Measurements from ENCODE around the gene C11orf68. TPM values are rescaled to one million over a fixed set of nuclear protein-coding genes. Genes with fewer than 3 reads are reported as not detected.

C11orf68 gene
- total and polyA plus RNA-seq, 9 of the 15 experiments (the other 6 are each of a cell fraction or from before 2014, with no cell fraction given) = 3.6 to 35.9 (median 12.8) TPM

DNA sequence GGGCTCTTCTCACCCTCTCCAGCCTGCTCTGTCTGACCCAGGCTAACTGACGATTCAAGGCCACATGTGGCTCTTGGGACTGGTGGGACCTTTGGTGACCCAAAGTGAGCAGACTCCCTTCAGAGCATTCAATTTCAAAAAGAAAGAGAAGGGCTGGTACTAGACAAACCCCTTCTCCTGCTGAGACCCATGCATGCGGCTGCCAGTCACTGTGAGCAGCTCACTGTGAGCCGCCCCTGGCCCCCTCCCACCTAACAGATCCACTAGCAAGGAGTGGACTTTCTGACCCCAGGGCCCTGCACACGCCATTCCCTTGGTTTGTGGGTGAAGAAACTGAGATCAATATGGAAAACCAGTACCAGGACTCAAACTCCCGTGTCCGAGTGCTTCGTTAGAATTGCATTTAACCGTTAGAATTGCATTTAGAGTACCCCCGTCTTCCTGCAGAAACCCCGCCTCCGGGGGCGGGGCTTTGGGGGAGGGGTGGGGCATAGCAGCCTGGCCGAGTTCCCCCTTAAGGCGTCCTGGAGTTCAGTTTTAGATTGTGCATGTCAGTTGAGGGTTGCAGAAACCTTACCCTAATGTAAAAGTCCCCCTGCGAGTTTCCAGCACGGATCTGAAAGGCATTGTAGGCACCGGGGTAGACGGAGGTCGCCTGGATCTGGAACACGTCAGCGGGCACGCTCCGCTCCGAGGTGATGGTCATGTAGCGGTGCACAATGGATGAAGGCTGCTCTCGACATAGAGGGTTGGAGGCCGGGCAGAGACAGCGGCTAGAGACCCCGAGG lies 51.4 kb downstream of the C11orf68 start:
- peaks cover 6% of the 10 kb centered on the region; the same call in 1 of the 3 replicates for H3K79me2 ChIP-seq (ENCODE audit: control insufficient read depth, insufficient read depth, low read length)
- H3K9me3 ChIP-seq (replicated peaks; ENCODE audit: control insufficient read depth, insufficient read depth, low read depth, low read length) = no peaks in the 10 kb centered on the region
- H3K4me3 ChIP-seq = no peak overlapping the region
- ChIA-PET POLR2A (interaction anchor here (0.8 to 8.2 kb wide), 4 partner anchors 8 to 45 kb away, joined by 3 to 151 read pairs (median 76); partner anchors contain the start of genes CCDC85B, CFL1, CTSW and FIBP), CTCF (ENCODE audit: low intra/inter-chr PET ratio) (no interaction called here)
- H3K27me3 ChIP-seq (ENCODE audit: control insufficient read depth in 2 of 2, insufficient read depth in 2 of 2, low read length in 2 of 2) = no peaks in the 10 kb centered on the region
- BruUV-seq (replicated peaks) = no TSS peak
- H4K20me1 ChIP-seq (replicated peaks; ENCODE audit: control insufficient read depth, insufficient read depth, low read length) = no peaks in the 10 kb centered on the region
- H3K4me1 ChIP-seq (replicated peaks in 1 of 2; ENCODE audit: control insufficient read depth in 2 of 2, insufficient read depth in 2 of 2, low read length in 2 of 2) = peaks cover 18 to 77% of the 10 kb centered on the region in 2 experiments; a peak in 4 of 5 replicates
- H3K9me1 ChIP-seq (ENCODE audit: control insufficient read depth, insufficient read depth, low read length) = no peaks in the 10 kb centered on the region
- in situ Hi-C loops (cut with MboI) = no loop called here
- H3K27ac ChIP-seq (ENCODE audit: extremely low read depth, low read depth, low read length) = peak overlapping the region; percentile 65; the same call in 2 of the 3 replicates
- no peak overlapping the region for H2AFZ ChIP-seq (ENCODE audit: low read depth, low read length)
- peak; percentile 78 for FAIRE-seq
- ATAC-seq = peak; percentile 73
- intact Hi-C loops (cut with micrococcal nuclease) = no loop called here
- 46% methylated on average over 28 of the region's 29 CpGs for WGBS (ENCODE audit: insufficient coverage, low coverage, missing lambda C conversion rate)
- DNase-seq (ENCODE audit: extremely low read depth in 1 of 4, low spot score in 3 of 4) = peak in 3 of 4 experiments; percentile 51 to 68 (median 60)
- peak overlapping the region in 1 of 2 experiments; percentile 83; a peak in 3 of 4 replicates for H3K9ac ChIP-seq (ENCODE audit: insufficient read depth in 1 of 2, low read depth in 2 of 2, low read length in 2 of 2)
- peak overlapping the region; percentile 49; the same call in 1 of the 2 replicates for H3K4me2 ChIP-seq (ENCODE audit: insufficient read depth, low read length)
- H3K36me3 ChIP-seq (ENCODE audit: control insufficient read depth, insufficient read depth, low read length) = peaks cover 57% of the 10 kb centered on the region; the same call in 2 of the 3 replicates
- TF ChIP-seq SP1 (CRISPR knock-in tag; IDR thresholded peaks at IDR 0.05) (no peak), CEBPG (CRISPR knock-in tag; IDR thresholded peaks at IDR 0.05) (peak; percentile 48; the same call in 1 of the 2 replicates), CEBPG (tag; conservative IDR thresholded peaks at IDR 0.05 in 1 of 2, IDR thresholded peaks at IDR 0.05 in 1 of 2) (no peak), EGR1 (conservative IDR thresholded peaks at IDR 0.05) (no peak; the same call in 1 of the 2 replicates), GABPB1 (CRISPR knock-in tag; IDR thresholded peaks at IDR 0.05) (0 out of 2 replicates have a peak, but pooled peaks have one; percentile 46), GABPA (tag; conservative IDR thresholded peaks at IDR 0.05; ENCODE audit: low read depth) (no peak)
- TF ChIP-seq, protein P1, sequence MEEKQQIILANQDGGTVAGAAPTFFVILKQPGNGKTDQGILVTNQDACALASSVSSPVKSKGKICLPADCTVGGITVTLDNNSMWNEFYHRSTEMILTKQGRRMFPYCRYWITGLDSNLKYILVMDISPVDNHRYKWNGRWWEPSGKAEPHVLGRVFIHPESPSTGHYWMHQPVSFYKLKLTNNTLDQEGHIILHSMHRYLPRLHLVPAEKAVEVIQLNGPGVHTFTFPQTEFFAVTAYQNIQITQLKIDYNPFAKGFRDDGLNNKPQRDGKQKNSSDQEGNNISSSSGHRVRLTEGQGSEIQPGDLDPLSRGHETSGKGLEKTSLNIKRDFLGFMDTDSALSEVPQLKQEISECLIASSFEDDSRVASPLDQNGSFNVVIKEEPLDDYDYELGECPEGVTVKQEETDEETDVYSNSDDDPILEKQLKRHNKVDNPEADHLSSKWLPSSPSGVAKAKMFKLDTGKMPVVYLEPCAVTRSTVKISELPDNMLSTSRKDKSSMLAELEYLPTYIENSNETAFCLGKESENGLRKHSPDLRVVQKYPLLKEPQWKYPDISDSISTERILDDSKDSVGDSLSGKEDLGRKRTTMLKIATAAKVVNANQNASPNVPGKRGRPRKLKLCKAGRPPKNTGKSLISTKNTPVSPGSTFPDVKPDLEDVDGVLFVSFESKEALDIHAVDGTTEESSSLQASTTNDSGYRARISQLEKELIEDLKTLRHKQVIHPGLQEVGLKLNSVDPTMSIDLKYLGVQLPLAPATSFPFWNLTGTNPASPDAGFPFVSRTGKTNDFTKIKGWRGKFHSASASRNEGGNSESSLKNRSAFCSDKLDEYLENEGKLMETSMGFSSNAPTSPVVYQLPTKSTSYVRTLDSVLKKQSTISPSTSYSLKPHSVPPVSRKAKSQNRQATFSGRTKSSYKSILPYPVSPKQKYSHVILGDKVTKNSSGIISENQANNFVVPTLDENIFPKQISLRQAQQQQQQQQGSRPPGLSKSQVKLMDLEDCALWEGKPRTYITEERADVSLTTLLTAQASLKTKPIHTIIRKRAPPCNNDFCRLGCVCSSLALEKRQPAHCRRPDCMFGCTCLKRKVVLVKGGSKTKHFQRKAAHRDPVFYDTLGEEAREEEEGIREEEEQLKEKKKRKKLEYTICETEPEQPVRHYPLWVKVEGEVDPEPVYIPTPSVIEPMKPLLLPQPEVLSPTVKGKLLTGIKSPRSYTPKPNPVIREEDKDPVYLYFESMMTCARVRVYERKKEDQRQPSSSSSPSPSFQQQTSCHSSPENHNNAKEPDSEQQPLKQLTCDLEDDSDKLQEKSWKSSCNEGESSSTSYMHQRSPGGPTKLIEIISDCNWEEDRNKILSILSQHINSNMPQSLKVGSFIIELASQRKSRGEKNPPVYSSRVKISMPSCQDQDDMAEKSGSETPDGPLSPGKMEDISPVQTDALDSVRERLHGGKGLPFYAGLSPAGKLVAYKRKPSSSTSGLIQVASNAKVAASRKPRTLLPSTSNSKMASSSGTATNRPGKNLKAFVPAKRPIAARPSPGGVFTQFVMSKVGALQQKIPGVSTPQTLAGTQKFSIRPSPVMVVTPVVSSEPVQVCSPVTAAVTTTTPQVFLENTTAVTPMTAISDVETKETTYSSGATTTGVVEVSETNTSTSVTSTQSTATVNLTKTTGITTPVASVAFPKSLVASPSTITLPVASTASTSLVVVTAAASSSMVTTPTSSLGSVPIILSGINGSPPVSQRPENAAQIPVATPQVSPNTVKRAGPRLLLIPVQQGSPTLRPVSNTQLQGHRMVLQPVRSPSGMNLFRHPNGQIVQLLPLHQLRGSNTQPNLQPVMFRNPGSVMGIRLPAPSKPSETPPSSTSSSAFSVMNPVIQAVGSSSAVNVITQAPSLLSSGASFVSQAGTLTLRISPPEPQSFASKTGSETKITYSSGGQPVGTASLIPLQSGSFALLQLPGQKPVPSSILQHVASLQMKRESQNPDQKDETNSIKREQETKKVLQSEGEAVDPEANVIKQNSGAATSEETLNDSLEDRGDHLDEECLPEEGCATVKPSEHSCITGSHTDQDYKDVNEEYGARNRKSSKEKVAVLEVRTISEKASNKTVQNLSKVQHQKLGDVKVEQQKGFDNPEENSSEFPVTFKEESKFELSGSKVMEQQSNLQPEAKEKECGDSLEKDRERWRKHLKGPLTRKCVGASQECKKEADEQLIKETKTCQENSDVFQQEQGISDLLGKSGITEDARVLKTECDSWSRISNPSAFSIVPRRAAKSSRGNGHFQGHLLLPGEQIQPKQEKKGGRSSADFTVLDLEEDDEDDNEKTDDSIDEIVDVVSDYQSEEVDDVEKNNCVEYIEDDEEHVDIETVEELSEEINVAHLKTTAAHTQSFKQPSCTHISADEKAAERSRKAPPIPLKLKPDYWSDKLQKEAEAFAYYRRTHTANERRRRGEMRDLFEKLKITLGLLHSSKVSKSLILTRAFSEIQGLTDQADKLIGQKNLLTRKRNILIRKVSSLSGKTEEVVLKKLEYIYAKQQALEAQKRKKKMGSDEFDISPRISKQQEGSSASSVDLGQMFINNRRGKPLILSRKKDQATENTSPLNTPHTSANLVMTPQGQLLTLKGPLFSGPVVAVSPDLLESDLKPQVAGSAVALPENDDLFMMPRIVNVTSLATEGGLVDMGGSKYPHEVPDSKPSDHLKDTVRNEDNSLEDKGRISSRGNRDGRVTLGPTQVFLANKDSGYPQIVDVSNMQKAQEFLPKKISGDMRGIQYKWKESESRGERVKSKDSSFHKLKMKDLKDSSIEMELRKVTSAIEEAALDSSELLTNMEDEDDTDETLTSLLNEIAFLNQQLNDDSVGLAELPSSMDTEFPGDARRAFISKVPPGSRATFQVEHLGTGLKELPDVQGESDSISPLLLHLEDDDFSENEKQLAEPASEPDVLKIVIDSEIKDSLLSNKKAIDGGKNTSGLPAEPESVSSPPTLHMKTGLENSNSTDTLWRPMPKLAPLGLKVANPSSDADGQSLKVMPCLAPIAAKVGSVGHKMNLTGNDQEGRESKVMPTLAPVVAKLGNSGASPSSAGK (IDR thresholded peaks at IDR 0.05) = 0 out of 2 replicates have a peak, but pooled peaks have one; percentile 14
